COLO829 (cell line): ENCODE results near the gene PMEPA1.

Experiments used
- DNase-seq: peaks from one replicate; pipeline ENCODE4 v3.0.0; 2012; ENCODE audit warnings: low spot score

Gene PMEPA1

DNA sequence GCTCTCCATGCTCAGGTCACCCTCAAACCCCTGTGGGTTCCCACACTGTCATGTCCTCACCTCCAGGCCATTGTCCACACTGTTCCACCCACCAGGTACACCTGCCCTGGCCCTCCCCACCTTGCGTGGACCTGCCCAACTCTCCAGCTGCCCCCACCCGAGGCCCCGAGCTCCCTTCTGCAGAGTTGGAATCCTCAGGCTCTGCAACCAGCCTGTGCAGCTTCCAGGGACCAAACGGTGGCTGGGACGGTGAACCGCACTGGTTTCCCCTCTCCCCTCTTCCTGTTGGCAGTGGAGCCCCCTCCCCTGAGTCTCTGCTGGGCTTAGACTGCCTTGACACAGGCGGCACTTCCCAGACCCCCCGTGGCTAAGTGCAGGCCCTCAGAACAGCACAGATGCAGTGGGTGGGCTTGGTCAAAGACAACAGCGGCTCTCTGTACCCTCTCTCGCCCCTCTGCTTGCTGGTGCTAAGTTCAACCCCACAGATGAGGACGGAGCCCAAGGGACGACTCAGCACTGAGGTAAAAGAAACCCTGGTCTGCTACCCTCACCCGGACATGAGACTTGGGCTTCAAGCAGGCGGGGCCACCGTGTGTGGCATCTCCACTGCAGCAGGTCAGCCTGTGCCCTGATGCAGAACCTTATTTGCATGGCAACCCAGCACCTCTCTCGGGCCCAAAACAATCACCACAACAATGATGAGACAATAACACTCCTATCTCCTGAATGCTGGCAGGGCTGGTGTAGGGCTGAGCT is 100.6 kb downstream of the PMEPA1 start:
- DNase-seq: no peak

DNA sequence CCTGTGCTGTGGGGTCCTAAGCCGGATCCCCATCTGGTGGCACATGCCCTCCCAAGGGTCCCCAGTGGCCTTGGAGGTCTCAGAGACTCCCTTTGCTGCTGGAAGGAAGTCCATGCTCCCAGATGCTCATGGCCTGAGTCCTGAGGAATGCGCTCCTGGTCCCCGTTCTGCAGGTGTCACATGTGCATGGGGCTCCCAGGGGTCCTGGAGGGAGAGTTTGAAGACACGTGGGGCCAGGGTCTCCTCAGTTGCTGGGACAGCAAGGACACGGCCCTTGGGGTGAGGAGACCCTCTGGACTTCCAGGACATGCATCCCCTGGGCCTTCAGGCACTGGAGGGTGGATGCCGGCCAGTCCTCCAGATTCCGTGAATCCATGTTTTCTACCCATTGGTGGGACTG is 101.3 kb downstream of the PMEPA1 start:
- DNase-seq: no peak

DNA sequence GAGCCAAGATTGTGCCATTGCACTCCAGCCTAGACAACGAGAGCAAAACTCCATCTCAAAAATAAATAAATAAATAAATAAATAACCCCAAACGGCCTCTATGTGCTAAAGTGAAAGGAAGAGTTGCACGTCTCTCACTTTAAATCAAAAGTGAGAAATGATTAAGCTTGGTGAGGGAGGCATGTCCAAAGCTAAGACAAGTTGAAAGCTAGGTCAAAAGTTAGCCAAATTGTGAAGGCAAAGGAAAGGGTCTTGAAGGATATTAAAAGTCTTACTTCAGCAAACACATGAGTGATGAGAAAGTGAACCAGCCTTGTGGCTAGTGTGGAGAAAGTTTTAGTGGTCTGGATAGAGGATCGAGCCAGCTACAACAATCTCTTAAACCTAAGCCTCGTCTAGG is 103.9 kb downstream of the PMEPA1 start:
- no peak for DNase-seq

DNA sequence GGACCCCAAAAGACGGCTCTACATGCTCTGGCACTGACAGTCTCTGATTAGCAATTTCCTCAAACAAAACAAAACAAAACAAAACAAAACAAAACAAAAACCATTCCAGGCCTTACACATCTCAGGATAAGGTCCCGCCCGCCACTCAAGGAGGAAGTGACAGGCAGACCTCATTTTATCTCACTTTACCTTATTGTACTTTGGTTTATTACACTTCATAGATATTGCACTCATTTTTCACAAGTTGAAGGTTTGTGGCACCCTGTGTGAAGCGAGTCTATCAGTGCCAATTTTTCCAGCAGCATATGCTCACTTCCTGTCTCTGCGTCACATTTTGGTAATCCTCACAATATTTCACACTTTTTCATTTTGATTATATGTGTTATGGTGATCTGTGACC is 104.8 kb downstream of the PMEPA1 start:
- no peak for DNase-seq

DNA sequence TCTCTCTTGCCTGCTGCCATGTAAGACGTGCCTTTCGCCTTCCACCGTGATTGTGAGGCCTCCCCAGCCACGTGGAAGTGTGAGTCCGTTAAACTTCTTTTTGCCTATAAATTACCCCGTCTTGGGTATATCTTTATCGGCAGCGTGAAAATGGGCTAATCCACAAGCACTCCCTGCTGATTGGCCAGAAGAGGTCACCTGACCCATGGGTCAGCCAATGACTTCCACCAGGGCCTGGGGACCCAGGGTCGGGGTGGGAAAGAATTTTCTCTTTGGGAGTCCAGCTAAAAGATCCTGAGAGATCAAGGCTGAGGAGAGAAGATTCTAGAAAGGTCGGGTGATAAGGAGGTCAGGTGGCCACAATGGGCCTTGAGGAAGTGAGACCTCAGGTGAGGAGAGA is 106.7 kb downstream of the PMEPA1 start:
- DNase-seq: no peak

DNA sequence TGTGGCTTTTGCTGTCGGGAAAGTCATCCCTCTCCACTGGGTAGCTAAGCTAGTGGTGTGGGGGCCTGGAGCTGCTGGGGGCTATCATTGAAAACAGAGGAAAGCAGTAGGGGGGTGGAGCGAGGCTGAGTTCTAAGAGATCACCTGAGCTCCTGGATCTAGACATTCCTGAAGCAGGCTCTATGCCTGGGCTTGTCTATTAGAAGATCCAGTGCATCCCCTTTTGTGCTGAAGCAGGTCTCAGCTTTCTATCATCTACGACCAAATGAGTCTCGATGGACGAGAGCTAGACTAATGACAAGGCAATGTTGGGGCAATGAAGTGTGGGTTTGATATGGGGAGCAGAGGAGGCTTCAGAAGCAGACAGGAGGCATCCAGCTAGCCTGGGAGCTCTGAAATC is 108.1 kb downstream of the PMEPA1 start:
- no peak for DNase-seq

DNA sequence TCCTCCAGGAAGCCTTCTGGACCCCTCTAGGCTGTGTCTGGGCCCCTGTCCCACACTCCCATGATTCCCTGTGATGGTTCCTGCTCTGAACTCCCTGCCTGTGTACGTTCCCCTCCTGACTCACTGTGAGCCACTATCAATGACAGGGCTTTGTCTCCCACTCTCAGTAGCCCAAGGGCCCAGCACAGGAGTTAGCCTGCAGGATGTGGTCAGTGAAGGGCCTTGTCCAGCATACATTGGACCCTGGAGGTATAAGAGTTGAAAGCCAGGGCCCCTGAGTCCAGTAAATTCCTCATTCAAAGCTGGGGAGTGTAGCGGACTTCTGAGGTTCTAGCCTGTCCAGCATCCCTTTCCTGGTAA is 108.6 kb downstream of the PMEPA1 start:
- DNase-seq: peak; percentile 94

DNA sequence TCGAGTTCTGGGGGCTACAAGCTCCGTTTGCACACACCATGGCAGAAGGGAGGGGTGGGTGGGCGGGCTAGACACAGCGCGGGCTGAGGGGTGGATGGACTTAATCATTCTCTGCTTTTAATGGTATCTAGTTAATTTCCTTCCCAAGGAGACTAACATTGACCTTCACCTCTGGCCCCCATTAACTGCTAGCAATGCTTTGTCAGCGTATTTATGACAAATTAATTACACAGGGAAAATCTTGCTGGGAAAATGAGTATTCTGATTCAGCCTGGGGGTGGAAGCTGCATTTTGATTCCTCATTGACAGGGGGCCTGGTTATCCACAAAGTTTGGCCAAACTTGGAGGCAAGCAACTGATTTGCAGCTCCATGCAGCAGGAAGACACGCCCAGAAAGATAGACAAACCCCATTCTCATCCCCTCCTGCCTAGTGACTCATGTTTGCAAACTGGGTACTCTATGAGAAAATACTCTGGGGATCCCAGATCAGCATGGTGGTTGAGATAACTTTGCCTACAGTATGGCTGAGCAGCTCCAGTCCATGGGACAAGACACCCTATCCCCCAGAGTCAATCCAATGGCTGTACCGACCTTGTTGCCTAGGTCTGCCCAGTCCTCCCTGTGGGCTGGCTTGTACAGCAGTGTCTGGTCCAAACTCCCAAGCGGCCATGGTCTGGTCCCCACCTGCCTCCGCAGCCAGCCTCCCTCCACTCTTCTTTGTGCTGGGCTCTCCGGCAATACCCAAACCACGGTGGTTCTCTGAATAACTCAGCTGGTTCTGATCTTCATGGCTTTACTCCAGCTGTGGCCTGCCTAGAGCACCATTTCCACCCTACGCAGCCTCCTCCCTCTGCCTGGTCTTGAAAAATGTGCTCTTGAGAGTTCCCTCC is 109.2 kb downstream of the PMEPA1 start:
- peak; percentile 76 for DNase-seq

DNA sequence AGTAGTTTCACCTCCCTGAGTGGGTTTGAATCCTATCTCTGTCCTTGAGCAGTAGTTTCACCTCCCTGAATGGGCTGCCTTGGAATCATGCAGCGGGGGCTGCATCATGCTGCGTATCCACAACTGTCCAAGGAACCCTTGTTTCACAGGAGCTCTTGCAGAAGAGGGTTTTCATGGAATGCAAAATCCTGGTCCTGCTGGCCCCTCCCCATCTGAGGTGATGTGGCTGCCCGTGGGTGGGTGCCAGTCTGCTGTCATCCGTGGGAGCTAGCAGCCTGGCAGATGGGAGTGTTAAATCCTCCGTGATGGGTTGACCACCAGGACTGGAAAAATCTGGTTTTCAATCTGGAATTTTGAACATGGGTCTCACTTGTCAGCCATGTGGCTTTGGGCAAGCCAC is 111.3 kb downstream of the PMEPA1 start:
- DNase-seq: no peak
